CD4-positive, alpha-beta T cell (primary cell): Measurements from ENCODE around the gene IGSF23. TPM values are rescaled to one million over a fixed set of nuclear protein-coding genes. Genes with fewer than 3 reads are reported as not detected.
"Not testable (repeated sequence)": the region's sequence is repeated elsewhere in the genome, so short reads cannot be mapped to it uniquely, and the experiment has no call there.

Source experiments
- ATAC-seq: fragments of 200-7000 bp; cut with Tn5 transposase; one replicate; pipeline ENCODE4 v1.10.0; 2022; ENCODE audit warnings: mild to moderate bottlenecking; ENCODE audit not compliant: poor library complexity
- CTCF ChIA-PET: fragments of 350-600 bp; sonication (Branson Sonifier 250); formaldehyde crosslinking; loops from one replicate; lab custom pipeline; 2021; ENCODE audit warnings: antibody characterized with exemption, inconsistent platforms; lab: Charles Lee
- POLR2A ChIA-PET: fragments of 350-600 bp; sonication (Branson Sonifier 250); formaldehyde crosslinking; loops from one replicate; lab custom pipeline; 2021; ENCODE audit warnings: antibody characterized with exemption, inconsistent platforms; lab: Charles Lee
- DNase-seq, 14 experiments: peaks; one replicate each; pipeline ENCODE4 v3.0.0-alpha.2; 2013 to 2020; ENCODE audit warnings: mixed read lengths in 2 of 14
- H3K27ac ChIP-seq, 2 donors: one replicate each; pipeline versions ENCODE4 v1.5.1 to v1.7.0; 2013; ENCODE audit warnings: low read length in 2 of 2, low read depth in 1 of 2, mild to moderate bottlenecking in 1 of 2
- H3K27me3 ChIP-seq, 2 experiments: 1 replicate in 1 of 2; 2 replicates in 1 of 2; pipeline versions ENCODE4 v1.6.1 to v1.7.0; 2013; ENCODE audit warnings: low read length in 2 of 2, control low read depth in 1 of 2, mild to moderate bottlenecking in 1 of 2, moderate library complexity in 1 of 2; ENCODE audit not compliant: insufficient read depth in 2 of 2, control insufficient read depth in 1 of 2
- H3K36me3 ChIP-seq: one replicate; pipeline ENCODE4 v1.6.1; 2013; ENCODE audit warnings: low read length, control low read depth; ENCODE audit not compliant: insufficient read depth
- H3K4me1 ChIP-seq: one replicate; pipeline ENCODE4 v1.6.1; 2013; ENCODE audit warnings: low read length, control low read depth; ENCODE audit not compliant: insufficient read depth
- H3K4me3 ChIP-seq: one replicate; pipeline ENCODE4 v1.5.1; 2013; ENCODE audit warnings: mild to moderate bottlenecking, low read length, moderate library complexity
- H3K9me3 ChIP-seq, 2 experiments: 1 replicate in 1 of 2; 2 replicates in 1 of 2; pipeline versions ENCODE4 v1.6.1 to v1.7.0; 2013; ENCODE audit warnings: low read length in 2 of 2, mild to moderate bottlenecking in 2 of 2, control low read depth in 1 of 2, moderate library complexity in 1 of 2; ENCODE audit not compliant: control insufficient read depth in 1 of 2, insufficient read depth in 1 of 2
- H3K27ac Mint-ChIP-seq: one replicate; pipeline ENCODE4 v1.8.0; 2020; ENCODE audit warnings: mixed read lengths
- H3K27me3 Mint-ChIP-seq: one replicate; pipeline ENCODE4 v1.8.0; 2021; ENCODE audit warnings: mixed read lengths
- H3K36me3 Mint-ChIP-seq: one replicate; pipeline ENCODE4 v1.8.0; 2021; ENCODE audit warnings: low read depth, mixed read lengths
- H3K4me1 Mint-ChIP-seq: one replicate; pipeline ENCODE4 v1.8.0; 2021; ENCODE audit warnings: low read depth, mixed read lengths
- H3K4me3 Mint-ChIP-seq: one replicate; pipeline ENCODE4 v1.8.0; 2020; ENCODE audit warnings: mild to moderate bottlenecking, mixed read lengths
- H3K9me3 Mint-ChIP-seq: one replicate; pipeline ENCODE4 v1.8.0; 2020; ENCODE audit warnings: mixed read lengths
- intact Hi-C, 2 experiments: fragments of 100-400 bp; cut with DNase I in 1 of 2; cut with micrococcal nuclease in 1 of 2; formaldehyde crosslinking; loops; one replicate each; pipeline versions ENCODE4 v1.15.1 to v1.9.0; 2023 to 2025; cut with DNase I, micrococcal nuclease
- total RNA-seq, 174 experiments: library from RNA in 2 of 174; stranded (reverse) in 2 of 174; gene quantifications; one replicate each; pipeline ENCODE4 v1.2.3 and lab custom pipeline; 2021 to 2026
- TF ChIP-seq, protein P1 (sequence below): fragments of 200-600 bp; IDR thresholded peaks from one replicate; pipeline ENCODE4 v1.8.0; 2022; ENCODE audit warnings: antibody characterized with exemption, mild to moderate bottlenecking

IGSF23 gene
- total RNA-seq, 2 experiments from 2014 or later = not detected

DNA sequence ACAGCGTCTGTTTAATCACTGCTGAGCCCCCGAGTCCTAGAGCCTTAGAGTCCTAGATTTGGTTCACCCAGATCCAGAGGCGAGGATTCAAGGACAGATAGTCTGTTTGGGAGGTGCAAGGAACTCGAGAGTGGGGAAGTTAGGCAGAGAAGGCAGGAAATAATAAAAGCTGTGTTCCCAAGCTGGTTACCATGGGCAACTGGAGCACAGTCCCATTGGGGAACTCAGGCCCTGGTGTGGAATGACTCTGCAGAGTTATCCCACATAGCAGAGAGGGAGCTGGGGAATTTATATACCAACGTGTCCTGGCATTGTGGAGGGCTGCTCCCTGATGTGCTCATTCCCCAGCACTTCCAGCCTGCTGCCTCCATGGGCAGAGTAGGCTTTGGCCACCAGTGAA, 9.7 kb downstream of the IGSF23 start:
- POLR2A ChIA-PET = no interaction called here
- CTCF ChIA-PET = no interaction called here
- no peaks in the 10 kb centered on the region for H3K9me3 Mint-ChIP-seq
- no peaks in the 10 kb centered on the region for H3K36me3 Mint-ChIP-seq
- ATAC-seq (no peak), DNase-seq (peak in 1 of 14 experiments; percentile 8)
- peaks cover 0 to 22% of the 10 kb centered on the region in 2 experiments for H3K9me3 ChIP-seq
- H3K27me3 Mint-ChIP-seq = peaks cover 14% of the 10 kb centered on the region
- H3K4me3 ChIP-seq = no peak overlapping the region
- intact Hi-C loops = no loop called here
- no peak overlapping the region for H3K27ac ChIP-seq
- H3K4me1 ChIP-seq = no peaks in the 10 kb centered on the region
- no peak overlapping the region for H3K4me3 Mint-ChIP-seq
- TF ChIP-seq, protein P1, sequence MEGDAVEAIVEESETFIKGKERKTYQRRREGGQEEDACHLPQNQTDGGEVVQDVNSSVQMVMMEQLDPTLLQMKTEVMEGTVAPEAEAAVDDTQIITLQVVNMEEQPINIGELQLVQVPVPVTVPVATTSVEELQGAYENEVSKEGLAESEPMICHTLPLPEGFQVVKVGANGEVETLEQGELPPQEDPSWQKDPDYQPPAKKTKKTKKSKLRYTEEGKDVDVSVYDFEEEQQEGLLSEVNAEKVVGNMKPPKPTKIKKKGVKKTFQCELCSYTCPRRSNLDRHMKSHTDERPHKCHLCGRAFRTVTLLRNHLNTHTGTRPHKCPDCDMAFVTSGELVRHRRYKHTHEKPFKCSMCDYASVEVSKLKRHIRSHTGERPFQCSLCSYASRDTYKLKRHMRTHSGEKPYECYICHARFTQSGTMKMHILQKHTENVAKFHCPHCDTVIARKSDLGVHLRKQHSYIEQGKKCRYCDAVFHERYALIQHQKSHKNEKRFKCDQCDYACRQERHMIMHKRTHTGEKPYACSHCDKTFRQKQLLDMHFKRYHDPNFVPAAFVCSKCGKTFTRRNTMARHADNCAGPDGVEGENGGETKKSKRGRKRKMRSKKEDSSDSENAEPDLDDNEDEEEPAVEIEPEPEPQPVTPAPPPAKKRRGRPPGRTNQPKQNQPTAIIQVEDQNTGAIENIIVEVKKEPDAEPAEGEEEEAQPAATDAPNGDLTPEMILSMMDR = no peak
- peaks cover 4 to 8% of the 10 kb centered on the region in 2 experiments for H3K27me3 ChIP-seq
- no peak overlapping the region for H3K27ac Mint-ChIP-seq
- no peaks in the 10 kb centered on the region for H3K4me1 Mint-ChIP-seq
- no peaks in the 10 kb centered on the region for H3K36me3 ChIP-seq

DNA sequence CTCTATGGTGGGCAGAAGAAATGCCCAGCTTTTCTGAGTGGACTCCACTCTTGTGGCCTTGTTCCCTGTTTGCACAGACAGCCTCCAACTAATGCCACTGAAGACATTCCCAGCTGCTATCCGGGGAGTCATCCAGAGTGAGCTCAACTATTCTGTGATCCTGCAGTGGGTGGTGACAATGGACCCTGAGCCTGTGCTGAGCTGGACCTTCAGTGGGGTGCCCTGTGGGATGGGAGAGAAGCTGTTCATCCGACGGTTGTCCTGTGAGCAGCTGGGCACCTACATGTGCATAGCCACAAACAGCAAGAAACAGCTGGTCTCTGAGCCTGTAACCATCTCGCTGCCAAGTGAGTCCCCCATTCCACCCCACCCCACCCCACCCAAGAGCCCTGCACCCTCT, 10.3 kb downstream of the IGSF23 start:
- Histone ChIP-seq H3K4me3 (no peak overlapping the region), H3K27ac (no peak overlapping the region), H3K27me3 (peaks cover 4 to 8% of the 10 kb centered on the region in 2 experiments), H3K36me3 (no peaks in the 10 kb centered on the region), H3K9me3 (peaks cover 0 to 18% of the 10 kb centered on the region in 2 experiments), H3K4me1 (no peaks in the 10 kb centered on the region)
- DNase-seq (no peak), ATAC-seq (no peak)
- H3K9me3 Mint-ChIP-seq = peaks cover under 1% of the 10 kb centered on the region
- intact Hi-C loops = no loop called here
- H3K27ac Mint-ChIP-seq = no peak overlapping the region
- H3K4me1 Mint-ChIP-seq = no peaks in the 10 kb centered on the region
- TF ChIP-seq, protein P1 = no peak
- ChIA-PET POLR2A (no interaction called here), CTCF (no interaction called here)
- no peaks in the 10 kb centered on the region for H3K36me3 Mint-ChIP-seq
- H3K4me3 Mint-ChIP-seq = no peak overlapping the region
- H3K27me3 Mint-ChIP-seq = peaks cover 14% of the 10 kb centered on the region

DNA sequence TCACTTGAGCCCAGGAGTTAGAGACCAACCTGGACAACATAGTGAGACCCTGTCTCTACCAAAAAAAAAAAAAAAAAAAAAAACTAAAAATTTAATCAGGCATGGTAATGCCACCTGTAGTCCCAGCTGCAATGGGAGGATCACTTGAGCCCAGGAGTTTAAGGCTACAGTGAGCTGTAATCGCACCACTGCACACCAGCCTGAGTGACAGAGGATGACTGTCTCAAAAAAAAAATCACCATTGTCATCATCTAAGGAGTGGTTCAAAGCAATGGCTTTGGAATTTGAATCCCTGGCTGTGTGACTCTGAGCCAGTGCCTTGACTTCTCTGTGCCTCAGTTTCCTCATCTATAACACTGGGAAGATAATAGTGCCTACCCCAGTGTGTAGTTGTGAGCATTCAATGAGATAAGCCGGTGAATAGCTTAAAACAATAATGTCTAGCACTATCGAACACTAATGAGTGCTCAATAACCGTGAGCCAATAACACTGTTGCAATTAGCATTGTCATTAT, 11.5 kb downstream of the IGSF23 start:
- ChIA-PET CTCF (no interaction called here), POLR2A (no interaction called here)
- Mint-ChIP-seq H3K4me3 (no peak overlapping the region), H3K27ac (no peak overlapping the region), H3K9me3 (peaks cover 3% of the 10 kb centered on the region), H3K4me1 (no peaks in the 10 kb centered on the region), H3K36me3 (no peaks in the 10 kb centered on the region), H3K27me3 (peaks cover 20% of the 10 kb centered on the region)
- DNase-seq (no peak), ATAC-seq (no peak)
- intact Hi-C loops = no loop called here
- no peaks in the 10 kb centered on the region for H3K36me3 ChIP-seq
- no peaks in the 10 kb centered on the region for H3K4me1 ChIP-seq
- H3K27me3 ChIP-seq = peaks cover 4 to 8% of the 10 kb centered on the region in 2 experiments
- peaks cover 0 to 18% of the 10 kb centered on the region in 2 experiments for H3K9me3 ChIP-seq
- no peak overlapping the region for H3K4me3 ChIP-seq
- H3K27ac ChIP-seq = no peak overlapping the region
- TF ChIP-seq, protein P1 = no peak

DNA sequence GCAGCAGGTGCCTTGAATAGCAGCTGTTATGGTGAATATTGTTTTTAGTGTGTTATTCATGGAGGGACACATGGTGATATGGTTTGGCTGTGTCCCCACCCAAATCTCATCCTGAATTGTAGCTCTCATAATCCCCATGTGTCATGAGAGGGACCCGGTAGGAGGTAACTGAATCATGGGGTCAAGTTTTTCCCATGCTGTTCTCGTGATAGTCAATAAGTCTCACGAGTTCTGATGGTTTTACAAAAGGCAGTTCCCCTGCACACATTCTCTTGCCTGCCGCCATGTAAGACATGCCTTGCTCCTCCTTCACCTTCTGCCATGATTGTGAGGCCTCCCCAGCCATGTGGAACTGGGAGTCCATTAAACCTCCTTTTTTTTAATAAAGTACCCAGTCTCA, 12.3 kb downstream of the IGSF23 start:
- H3K27ac Mint-ChIP-seq, H3K4me3 Mint-ChIP-seq, H3K27me3 ChIP-seq, H3K4me1 Mint-ChIP-seq, H3K4me3 ChIP-seq, CTCF ChIA-PET, H3K36me3 Mint-ChIP-seq, H3K36me3 ChIP-seq, H3K4me1 ChIP-seq, H3K27ac ChIP-seq, H3K9me3 Mint-ChIP-seq, intact Hi-C loops, ATAC-seq, POLR2A ChIA-PET, DNase-seq: not testable (repeated sequence)
- peaks cover 0 to 23% of the 10 kb centered on the region in 2 experiments for H3K9me3 ChIP-seq
- H3K27me3 Mint-ChIP-seq = peaks cover 25% of the 10 kb centered on the region
